Lower leg skin (tissue), 3 donors: ENCODE results near the gene DIP2C.
"Not testable (repeated sequence)": the region's sequence is repeated elsewhere in the genome, so short reads cannot be mapped to it uniquely, and the experiment has no call there.

Experiments used
- POLR2A ChIP-seq, 2 donors: fragments of 450-650 bp; IDR thresholded peaks; one replicate each; pipeline ENCODE4 v1.6.1; 2016 to 2017; ENCODE audit warnings: antibody characterized with exemption in 2 of 2, mild to moderate bottlenecking in 1 of 2, moderate library complexity in 1 of 2
- TF ChIP-seq, protein P1 (sequence below), 3 donors: fragments of 450-650 bp; IDR thresholded peaks; one replicate each; pipeline ENCODE4 v1.5.1; 2016; ENCODE audit warnings: antibody characterized with exemption in 3 of 3, mild to moderate bottlenecking in 3 of 3, moderate library complexity in 2 of 3

DNA sequence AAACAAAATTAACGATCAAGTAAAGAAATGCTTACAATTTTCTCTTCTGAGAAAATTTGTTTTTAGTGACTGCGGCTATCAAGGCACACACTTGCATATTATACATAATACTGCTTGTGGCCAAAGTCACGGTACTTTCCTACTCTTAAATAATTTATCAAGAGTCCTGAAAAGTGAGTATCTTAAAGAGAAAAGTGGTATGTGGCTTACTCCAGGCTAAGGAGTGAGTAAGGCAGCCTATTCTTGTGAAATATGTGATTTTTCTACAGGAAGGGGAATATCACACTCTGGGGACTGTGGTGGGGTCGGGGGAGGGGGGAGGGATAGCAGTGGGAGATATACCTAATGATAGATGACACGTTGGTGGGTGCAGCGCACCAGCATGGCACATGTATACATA is 240.1 kb downstream of the DIP2C start:
- TF ChIP-seq, protein P1, sequence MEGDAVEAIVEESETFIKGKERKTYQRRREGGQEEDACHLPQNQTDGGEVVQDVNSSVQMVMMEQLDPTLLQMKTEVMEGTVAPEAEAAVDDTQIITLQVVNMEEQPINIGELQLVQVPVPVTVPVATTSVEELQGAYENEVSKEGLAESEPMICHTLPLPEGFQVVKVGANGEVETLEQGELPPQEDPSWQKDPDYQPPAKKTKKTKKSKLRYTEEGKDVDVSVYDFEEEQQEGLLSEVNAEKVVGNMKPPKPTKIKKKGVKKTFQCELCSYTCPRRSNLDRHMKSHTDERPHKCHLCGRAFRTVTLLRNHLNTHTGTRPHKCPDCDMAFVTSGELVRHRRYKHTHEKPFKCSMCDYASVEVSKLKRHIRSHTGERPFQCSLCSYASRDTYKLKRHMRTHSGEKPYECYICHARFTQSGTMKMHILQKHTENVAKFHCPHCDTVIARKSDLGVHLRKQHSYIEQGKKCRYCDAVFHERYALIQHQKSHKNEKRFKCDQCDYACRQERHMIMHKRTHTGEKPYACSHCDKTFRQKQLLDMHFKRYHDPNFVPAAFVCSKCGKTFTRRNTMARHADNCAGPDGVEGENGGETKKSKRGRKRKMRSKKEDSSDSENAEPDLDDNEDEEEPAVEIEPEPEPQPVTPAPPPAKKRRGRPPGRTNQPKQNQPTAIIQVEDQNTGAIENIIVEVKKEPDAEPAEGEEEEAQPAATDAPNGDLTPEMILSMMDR (IDR thresholded peaks at IDR 0.05), result not testable (repeated sequence)
- TF ChIP-seq POLR2A (IDR thresholded peaks at IDR 0.05), result not testable (repeated sequence)
